H1 (cell line): ENCODE data around the gene CTH.

Source experiments
- EZH2 ChIP-seq: fragments of 200-600 bp; sonication (generic); IDR thresholded peaks from 2 replicates; pipeline ENCODE4 v1.7.1; 2012; ENCODE audit warnings: low read depth, mild to moderate bottlenecking, moderate library complexity, low read length, inconsistent platforms; ENCODE audit not compliant: severe bottlenecking
- TAF1 ChIP-seq: IDR thresholded peaks from 2 replicates; pipeline ENCODE4 v1.6.1; 2011; ENCODE audit warnings: mild to moderate bottlenecking, low read depth, low read length

DNA sequence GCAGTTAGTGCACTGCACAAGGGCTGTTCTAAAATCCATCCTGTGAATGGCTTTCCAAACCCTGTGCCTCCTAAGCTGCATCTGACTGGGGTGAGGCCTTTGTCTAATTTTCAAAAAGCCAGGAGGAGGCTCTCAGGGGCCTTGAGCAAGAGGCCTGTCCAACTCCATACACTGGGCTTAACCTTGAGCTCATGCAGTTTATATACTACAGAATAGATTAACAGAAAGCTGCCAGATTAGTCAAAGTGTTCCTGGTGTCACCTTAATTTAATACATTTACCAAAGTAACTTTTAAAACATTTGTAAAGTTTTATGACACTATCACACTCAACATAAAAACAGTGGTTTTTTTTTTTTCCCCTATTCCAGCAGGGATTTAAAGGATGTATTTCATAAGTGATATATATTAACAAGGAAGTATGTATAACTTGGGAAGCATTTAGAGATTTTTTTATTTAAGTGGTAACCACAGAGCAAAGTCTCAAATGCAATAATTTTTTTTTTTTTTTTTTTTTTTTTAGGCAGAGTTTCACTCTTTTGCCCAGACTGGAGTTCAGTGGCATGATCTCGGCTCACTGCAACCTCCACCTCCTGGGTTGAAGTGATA is 23.3 kb downstream of the CTH start:
- TF ChIP-seq EZH2 (no peak), TAF1 (no peak)
